ENCODE data around the gene SERPINE3.

SERPINE3 gene

GRCh38 chr13:51355217-51355616 is 15.7 kb downstream of the SERPINE3 start:
- Histone ChIP-seq H3K9me3 (ENCODE audit: insufficient read depth, low read length) (no peaks in the 10 kb centered on the region), H3K4me2 (ENCODE audit: low read depth, low read length, poor library complexity, severe bottlenecking) (no peak overlapping the region), H3K36me3 (ENCODE audit: low read length) (peaks cover 8% of the 10 kb centered on the region; the same call in 1 of the 2 replicates), H4K20me1 (ENCODE audit: low read depth, low read length) (no peaks in the 10 kb centered on the region), H3K9me2 (replicated peaks; ENCODE audit: insufficient read depth, low read length) (no peaks in the 10 kb centered on the region), H3F3A (ENCODE audit: insufficient read depth) (no peaks in the 10 kb centered on the region), H3K27ac (ENCODE audit: low read depth, low read length) (no peak overlapping the region), H3K4me3 (ENCODE audit: insufficient read depth, low read length, poor library complexity, severe bottlenecking) (no peak overlapping the region), H3K9ac (ENCODE audit: low read length) (no peak overlapping the region), H2AFZ (ENCODE audit: low read depth, low read length, severe bottlenecking) (no peak overlapping the region), H3K79me2 (ENCODE audit: insufficient read depth, low read length) (no peaks in the 10 kb centered on the region), H3K27me3 (ENCODE audit: low read length) (no peaks in the 10 kb centered on the region)
- TF ChIP-seq EZH2phosphoT487 (conservative IDR thresholded peaks at IDR 0.05; ENCODE audit: low read length) (no peak), CTCF (IDR thresholded peaks at IDR 0.05; ENCODE audit: insufficient read depth, low read length, poor library complexity, severe bottlenecking) (no peak)

GRCh38 chr13:51357928-51358595 is 18.6 kb downstream of the SERPINE3 start:
- Histone ChIP-seq H3K27me3 (ENCODE audit: low read length) (no peaks in the 10 kb centered on the region), H3K27ac (ENCODE audit: low read depth, low read length) (no peak overlapping the region), H3K36me3 (ENCODE audit: low read length) (peaks cover 8% of the 10 kb centered on the region), H3K9me3 (ENCODE audit: insufficient read depth, low read length) (no peaks in the 10 kb centered on the region), H3K9me2 (replicated peaks; ENCODE audit: insufficient read depth, low read length) (no peaks in the 10 kb centered on the region), H3K4me2 (ENCODE audit: low read depth, low read length, poor library complexity, severe bottlenecking) (no peak overlapping the region), H3K79me2 (ENCODE audit: insufficient read depth, low read length) (no peaks in the 10 kb centered on the region), H3K9ac (ENCODE audit: low read length) (no peak overlapping the region), H3F3A (ENCODE audit: insufficient read depth) (no peaks in the 10 kb centered on the region), H2AFZ (ENCODE audit: low read depth, low read length, severe bottlenecking) (no peak overlapping the region), H3K4me3 (ENCODE audit: insufficient read depth, low read length, poor library complexity, severe bottlenecking) (no peak overlapping the region), H4K20me1 (ENCODE audit: low read depth, low read length) (no peaks in the 10 kb centered on the region)
- TF ChIP-seq CTCF (IDR thresholded peaks at IDR 0.05; ENCODE audit: insufficient read depth, low read length, poor library complexity, severe bottlenecking): no peak
- no peak for TF ChIP-seq EZH2phosphoT487 (conservative IDR thresholded peaks at IDR 0.05; ENCODE audit: low read length)

- Histone ChIP-seq H3F3A (ENCODE audit: insufficient read depth) (0 out of 2 replicates have a peak, but pooled peaks cover 4% of the 10 kb centered on the region), H3K27me3 (ENCODE audit: low read length) (no peaks in the 10 kb centered on the region), H3K9me2 (replicated peaks; ENCODE audit: insufficient read depth, low read length) (no peaks in the 10 kb centered on the region), H3K27ac (ENCODE audit: low read depth, low read length) (no peak overlapping the region), H4K20me1 (ENCODE audit: low read depth, low read length) (no peaks in the 10 kb centered on the region), H3K4me2 (ENCODE audit: low read depth, low read length, poor library complexity, severe bottlenecking) (no peak overlapping the region), H3K4me3 (ENCODE audit: insufficient read depth, low read length, poor library complexity, severe bottlenecking) (no peak overlapping the region), H2AFZ (ENCODE audit: low read depth, low read length, severe bottlenecking) (no peak overlapping the region), H3K9me3 (ENCODE audit: insufficient read depth, low read length) (no peaks in the 10 kb centered on the region), H3K9ac (ENCODE audit: low read length) (no peak overlapping the region), H3K36me3 (ENCODE audit: low read length) (peaks cover 18% of the 10 kb centered on the region), H3K79me2 (ENCODE audit: insufficient read depth, low read length) (no peaks in the 10 kb centered on the region)
- TF ChIP-seq EZH2phosphoT487 (conservative IDR thresholded peaks at IDR 0.05; ENCODE audit: low read length): no peak
- no peak for TF ChIP-seq CTCF (IDR thresholded peaks at IDR 0.05; ENCODE audit: insufficient read depth, low read length, poor library complexity, severe bottlenecking)
These were observed 19.9 kb downstream of the SERPINE3 start for GRCh38 chr13:51359352-51359751.

All from SU-DHL-6 (cell line).